Stomach (tissue), 4 donors: ENCODE results near the gene HOXC12.

Experiments used
- CTCF ChIP-seq, 7 experiments: fragments of 450-650 bp in 4 of 7; fragments of 200-600 bp in 3 of 7; sonication (generic) in 3 of 7; IDR thresholded peaks; one replicate each; pipeline ENCODE4 v1.5.1; 2016 to 2019; ENCODE audit warnings: antibody characterized with exemption in 7 of 7, control low read depth in 2 of 7, mild to moderate bottlenecking in 1 of 7
- EP300 ChIP-seq: sonication (generic); formaldehyde crosslinking; IDR thresholded peaks from one replicate; pipeline ENCODE4 v1.6.1; 2017; ENCODE audit warnings: antibody characterized with exemption
- POLR2A ChIP-seq, 4 donors: fragments of 450-650 bp; IDR thresholded peaks; one replicate each; pipeline ENCODE4 v1.6.1; 2016; ENCODE audit warnings: antibody characterized with exemption in 4 of 4, control low read depth in 2 of 4, mild to moderate bottlenecking in 1 of 4, moderate library complexity in 1 of 4
- POLR2AphosphoS5 ChIP-seq, 3 donors: sonication (generic); formaldehyde crosslinking; IDR thresholded peaks; one replicate each; pipeline ENCODE4 v1.6.1; 2016; ENCODE audit warnings: antibody characterized with exemption in 3 of 3

- TF ChIP-seq CTCF (IDR thresholded peaks at IDR 0.05): no peak
- no peak for TF ChIP-seq EP300
- no peak for TF ChIP-seq POLR2AphosphoS5 (IDR thresholded peaks at IDR 0.05)
- TF ChIP-seq POLR2A (IDR thresholded peaks at IDR 0.05): no peak
These were observed 43.6 kb downstream of the HOXC12 start for GRCh38 chr12:53998110-53998899.
